Stomach (tissue), 4 donors: ENCODE results near the gene CTXN3.

Source experiments
- CTCF ChIP-seq, 7 experiments: fragments of 450-650 bp in 4 of 7; fragments of 200-600 bp in 3 of 7; sonication (generic) in 3 of 7; IDR thresholded peaks; one replicate each; pipeline ENCODE4 v1.5.1; 2016 to 2019; ENCODE audit warnings: antibody characterized with exemption in 7 of 7, control low read depth in 2 of 7, mild to moderate bottlenecking in 1 of 7
- POLR2AphosphoS5 ChIP-seq, 3 donors: sonication (generic); formaldehyde crosslinking; IDR thresholded peaks; one replicate each; pipeline ENCODE4 v1.6.1; 2016; ENCODE audit warnings: antibody characterized with exemption in 3 of 3

GRCh38 chr5:127609957-127610356 is 38.9 kb upstream of the CTXN3 start:
- TF ChIP-seq CTCF (IDR thresholded peaks at IDR 0.05), result no peak
- no peak for TF ChIP-seq POLR2AphosphoS5 (IDR thresholded peaks at IDR 0.05)
